Stimulated activated naive B cell treated with anti-CD40 and anti-IgM and Interleukin-4, amounts not matched to agents 10 μg/mL and 1 μg/mL and 100 μg/mL, for 72 hours (primary cell): ENCODE measurements around the gene DNASE1L3.
A peak's percentile ranks its signal among the peaks of the same experiment; 100 is the strongest.

Experiments used
- ATAC-seq, 2 donors: fragments of 150-1000 bp; cut with Tn5 transposase; replicated peaks; 2 replicates each; pipeline ENCODE4 v1.10.0; 2021; ENCODE audit warnings: moderate library complexity in 1 of 2
- DNase-seq: peaks from one replicate; pipeline ENCODE4 v3.0.0; 2021
- H3K27ac Mint-ChIP-seq: one replicate; pipeline ENCODE4 v1.8.0; 2022; ENCODE audit warnings: mild to moderate bottlenecking, mixed read lengths
- H3K27me3 Mint-ChIP-seq, 2 donors: one replicate each; pipeline ENCODE4 v1.8.0; 2022; ENCODE audit warnings: mixed read lengths in 2 of 2
- H3K36me3 Mint-ChIP-seq, 2 donors: one replicate each; pipeline ENCODE4 v1.8.0; 2022; ENCODE audit warnings: mixed read lengths in 2 of 2, mild to moderate bottlenecking in 1 of 2
- H3K4me1 Mint-ChIP-seq, 2 donors: one replicate each; pipeline ENCODE4 v1.8.0; 2022; ENCODE audit warnings: mixed read lengths in 2 of 2, mild to moderate bottlenecking in 1 of 2
- H3K4me3 Mint-ChIP-seq, 2 donors: one replicate each; pipeline ENCODE4 v1.8.0; 2022; ENCODE audit warnings: mild to moderate bottlenecking in 2 of 2, mixed read lengths in 2 of 2, moderate library complexity in 1 of 2
- H3K9me3 Mint-ChIP-seq, 2 donors: one replicate each; pipeline ENCODE4 v1.8.0; 2022; ENCODE audit warnings: mixed read lengths in 2 of 2, mild to moderate bottlenecking in 1 of 2

DNASE1L3 gene

GRCh38 chr3:58173029-58173668, 37.6 kb downstream of the DNASE1L3 start:
- no peak for ATAC-seq
- H3K27me3 Mint-ChIP-seq, result peaks cover 0 to 4% of the 10 kb centered on the region in 2 donors
- no peak overlapping the region for H3K27ac Mint-ChIP-seq

GRCh38 chr3:58171126-58171525, 39.6 kb downstream of the DNASE1L3 start:
- peaks cover 0 to 8% of the 10 kb centered on the region in 2 donors for H3K36me3 Mint-ChIP-seq
- H3K27me3 Mint-ChIP-seq, result peaks cover 0 to 4% of the 10 kb centered on the region in 2 donors
- H3K27ac Mint-ChIP-seq, result peak overlapping the region; percentile 56
- ATAC-seq (no peak), DNase-seq (no peak)
- no peak overlapping the region for H3K4me3 Mint-ChIP-seq
- H3K9me3 Mint-ChIP-seq, result no peaks in the 10 kb centered on the region
- H3K4me1 Mint-ChIP-seq, result peaks cover 4 to 10% of the 10 kb centered on the region in 2 donors

More at GRCh38 chr3:58173029-58173668, 37.6 kb downstream of the DNASE1L3 start:
- Mint-ChIP-seq H3K9me3 (no peaks in the 10 kb centered on the region), H3K36me3 (peaks cover 0 to 8% of the 10 kb centered on the region in 2 donors), H3K4me1 (peaks cover 4 to 23% of the 10 kb centered on the region in 2 donors), H3K4me3 (no peak overlapping the region)
- no peak for DNase-seq

- Mint-ChIP-seq H3K4me3 (no peak overlapping the region), H3K27me3 (peaks cover 0 to 4% of the 10 kb centered on the region in 2 donors), H3K27ac (no peak overlapping the region), H3K36me3 (peaks cover 0 to 10% of the 10 kb centered on the region in 2 donors), H3K9me3 (no peaks in the 10 kb centered on the region), H3K4me1 (peaks cover 2 to 6% of the 10 kb centered on the region in 2 donors)
- DNase-seq (no peak), ATAC-seq (no peak)
Observed at GRCh38 chr3:58170376-58170775, 40.4 kb downstream of the DNASE1L3 start.

GRCh38 chr3:58169371-58169770, 41.4 kb downstream of the DNASE1L3 start:
- Mint-ChIP-seq H3K9me3 (no peaks in the 10 kb centered on the region), H3K4me3 (no peak overlapping the region), H3K4me1 (peaks cover 0 to 1% of the 10 kb centered on the region in 2 donors), H3K36me3 (peaks cover 0 to 11% of the 10 kb centered on the region in 2 donors), H3K27me3 (peaks cover 0 to 4% of the 10 kb centered on the region in 2 donors), H3K27ac (no peak overlapping the region)
- ATAC-seq, result no peak
- DNase-seq, result no peak

GRCh38 chr3:58168498-58168897, 42.3 kb downstream of the DNASE1L3 start:
- H3K36me3 Mint-ChIP-seq, result peaks cover 3 to 11% of the 10 kb centered on the region in 2 donors
- H3K4me3 Mint-ChIP-seq, result no peak overlapping the region
- no peak overlapping the region for H3K27ac Mint-ChIP-seq
- H3K4me1 Mint-ChIP-seq, result peaks cover 0 to 1% of the 10 kb centered on the region in 2 donors
- no peaks in the 10 kb centered on the region for H3K9me3 Mint-ChIP-seq
- ATAC-seq, result no peak
- peaks cover 0 to 4% of the 10 kb centered on the region in 2 donors for H3K27me3 Mint-ChIP-seq
- no peak for DNase-seq

GRCh38 chr3:58167431-58168351, 43.1 kb downstream of the DNASE1L3 start:
- H3K9me3 Mint-ChIP-seq, result no peaks in the 10 kb centered on the region
- H3K36me3 Mint-ChIP-seq, result peaks cover 3 to 14% of the 10 kb centered on the region in 2 donors
- DNase-seq, result peak; percentile 27
- peak; percentile 89 for ATAC-seq
- H3K4me3 Mint-ChIP-seq, result no peak overlapping the region
- H3K27me3 Mint-ChIP-seq, result no peaks in the 10 kb centered on the region
- H3K4me1 Mint-ChIP-seq, result peaks cover 0 to 1% of the 10 kb centered on the region in 2 donors
- no peak overlapping the region for H3K27ac Mint-ChIP-seq

GRCh38 chr3:58164906-58165821, 45.6 kb downstream of the DNASE1L3 start:
- DNase-seq, result no peak
- no peak overlapping the region for H3K27ac Mint-ChIP-seq
- peaks cover 20 to 30% of the 10 kb centered on the region in 2 donors for H3K36me3 Mint-ChIP-seq
- ATAC-seq, result no peak
- H3K27me3 Mint-ChIP-seq, result no peaks in the 10 kb centered on the region
- H3K4me3 Mint-ChIP-seq, result no peak overlapping the region
- H3K9me3 Mint-ChIP-seq, result peaks cover 3% of the 10 kb centered on the region in 2 donors
- peaks cover 0 to 1% of the 10 kb centered on the region in 2 donors for H3K4me1 Mint-ChIP-seq

- Mint-ChIP-seq H3K4me1 (peaks cover 0 to 1% of the 10 kb centered on the region in 2 donors), H3K9me3 (peaks cover 3% of the 10 kb centered on the region in 2 donors), H3K27me3 (no peaks in the 10 kb centered on the region), H3K36me3 (peaks cover 21 to 28% of the 10 kb centered on the region in 2 donors), H3K27ac (no peak overlapping the region), H3K4me3 (no peak overlapping the region)
- ATAC-seq (no peak), DNase-seq (no peak)
Observed at GRCh38 chr3:58164199-58164879, 46.4 kb downstream of the DNASE1L3 start.

- no peak overlapping the region for H3K4me3 Mint-ChIP-seq
- DNase-seq (no peak), ATAC-seq (no peak)
- no peaks in the 10 kb centered on the region for H3K27me3 Mint-ChIP-seq
- no peak overlapping the region for H3K27ac Mint-ChIP-seq
- peaks cover 0 to 1% of the 10 kb centered on the region in 2 donors for H3K4me1 Mint-ChIP-seq
- peaks cover 21 to 28% of the 10 kb centered on the region in 2 donors for H3K36me3 Mint-ChIP-seq
- peaks cover 3% of the 10 kb centered on the region in 2 donors for H3K9me3 Mint-ChIP-seq
Observed at GRCh38 chr3:58163234-58163633, 47.5 kb downstream of the DNASE1L3 start.

GRCh38 chr3:58161435-58162398, 49.1 kb downstream of the DNASE1L3 start:
- H3K36me3 Mint-ChIP-seq, result peaks cover 23 to 32% of the 10 kb centered on the region in 2 donors
- ATAC-seq (no peak), DNase-seq (no peak)
- peaks cover 3% of the 10 kb centered on the region in 2 donors for H3K9me3 Mint-ChIP-seq
- no peak overlapping the region for H3K27ac Mint-ChIP-seq
- no peak overlapping the region for H3K4me3 Mint-ChIP-seq
- H3K4me1 Mint-ChIP-seq, result peaks cover 0 to 1% of the 10 kb centered on the region in 2 donors
- no peaks in the 10 kb centered on the region for H3K27me3 Mint-ChIP-seq

- peaks cover 23 to 30% of the 10 kb centered on the region in 2 donors for H3K36me3 Mint-ChIP-seq
- H3K9me3 Mint-ChIP-seq, result peaks cover 3% of the 10 kb centered on the region in 2 donors
- no peak overlapping the region for H3K4me3 Mint-ChIP-seq
- peaks cover 0 to under 1% of the 10 kb centered on the region in 2 donors for H3K4me1 Mint-ChIP-seq
- DNase-seq, result no peak
- H3K27ac Mint-ChIP-seq, result no peak overlapping the region
- ATAC-seq, result no peak
- no peaks in the 10 kb centered on the region for H3K27me3 Mint-ChIP-seq
Observed at GRCh38 chr3:58160399-58160798, 50.4 kb downstream of the DNASE1L3 start.

GRCh38 chr3:58158442-58159153, 52.2 kb downstream of the DNASE1L3 start:
- no peak for DNase-seq
- H3K27ac Mint-ChIP-seq, result no peak overlapping the region
- no peak overlapping the region for H3K4me3 Mint-ChIP-seq
- H3K4me1 Mint-ChIP-seq, result no peaks in the 10 kb centered on the region
- peaks cover 3% of the 10 kb centered on the region in 2 donors for H3K9me3 Mint-ChIP-seq
- no peak for ATAC-seq
- H3K27me3 Mint-ChIP-seq, result no peaks in the 10 kb centered on the region
- peaks cover 20 to 29% of the 10 kb centered on the region in 2 donors for H3K36me3 Mint-ChIP-seq
